OCI-LY7 (cell line): Measurements from ENCODE around the gene WDR18.

ENCODE experiments used
- EZH2phosphoT487 ChIP-seq: fragments of 200-600 bp; sonication (generic); IDR thresholded peaks from 2 replicates; pipeline ENCODE4 v1.6.1; 2018; ENCODE audit warnings: low read depth, borderline replicate concordance, mild to moderate bottlenecking, mixed run types, antibody characterized with exemption, low read length, moderate library complexity, mixed read lengths
- TF ChIP-seq, protein P1 (sequence below): fragments of 200-600 bp; sonication (generic); conservative IDR thresholded peaks from 2 replicates; pipeline ENCODE4 v1.5.1; 2014; ENCODE audit warnings: mild to moderate bottlenecking, antibody characterized with exemption, low read length, moderate library complexity, mixed read lengths

DNA sequence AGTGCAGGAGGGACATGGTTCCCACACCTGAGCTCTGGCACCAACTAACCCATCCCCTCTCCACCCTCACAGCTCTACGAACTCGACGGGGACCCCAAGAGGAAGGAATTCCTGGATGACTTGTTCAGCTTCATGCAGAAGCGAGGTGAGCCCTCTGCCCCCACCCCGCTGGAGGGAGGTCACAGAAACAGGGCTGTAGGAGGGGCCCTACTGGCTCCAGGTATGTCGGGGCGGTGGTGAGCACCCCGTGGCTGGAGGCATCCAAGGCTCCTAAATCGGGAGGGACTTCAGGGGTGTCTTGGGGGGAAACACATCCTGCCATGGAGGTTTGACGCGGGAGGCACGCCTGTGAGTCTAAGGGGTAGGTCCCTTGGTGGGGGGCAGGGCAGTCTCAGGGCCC is 24.1 kb upstream of the WDR18 start:
- TF ChIP-seq, protein P1, sequence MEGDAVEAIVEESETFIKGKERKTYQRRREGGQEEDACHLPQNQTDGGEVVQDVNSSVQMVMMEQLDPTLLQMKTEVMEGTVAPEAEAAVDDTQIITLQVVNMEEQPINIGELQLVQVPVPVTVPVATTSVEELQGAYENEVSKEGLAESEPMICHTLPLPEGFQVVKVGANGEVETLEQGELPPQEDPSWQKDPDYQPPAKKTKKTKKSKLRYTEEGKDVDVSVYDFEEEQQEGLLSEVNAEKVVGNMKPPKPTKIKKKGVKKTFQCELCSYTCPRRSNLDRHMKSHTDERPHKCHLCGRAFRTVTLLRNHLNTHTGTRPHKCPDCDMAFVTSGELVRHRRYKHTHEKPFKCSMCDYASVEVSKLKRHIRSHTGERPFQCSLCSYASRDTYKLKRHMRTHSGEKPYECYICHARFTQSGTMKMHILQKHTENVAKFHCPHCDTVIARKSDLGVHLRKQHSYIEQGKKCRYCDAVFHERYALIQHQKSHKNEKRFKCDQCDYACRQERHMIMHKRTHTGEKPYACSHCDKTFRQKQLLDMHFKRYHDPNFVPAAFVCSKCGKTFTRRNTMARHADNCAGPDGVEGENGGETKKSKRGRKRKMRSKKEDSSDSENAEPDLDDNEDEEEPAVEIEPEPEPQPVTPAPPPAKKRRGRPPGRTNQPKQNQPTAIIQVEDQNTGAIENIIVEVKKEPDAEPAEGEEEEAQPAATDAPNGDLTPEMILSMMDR, result no peak
- TF ChIP-seq EZH2phosphoT487, result no peak
